SKM-1 (cell line): ENCODE results near the gene SOX10.
"Not testable (repeated sequence)": the region's sequence is repeated elsewhere in the genome, so short reads cannot be mapped to it uniquely, and the experiment has no call there.

Experiments used
- DNase-seq: peaks from one replicate; lab custom pipeline; 2025; ENCODE audit not compliant: unreplicated experiment; lab: John Stamatoyannopoulos, UW

Gene SOX10

GRCh38 chr22:37986371-37986770, 2.0 kb upstream of the SOX10 start:
- DNase-seq = no peak

- no peak for DNase-seq
Measured at GRCh38 chr22:37985751-37986281, 1.5 kb upstream of the SOX10 start.

- no peak for DNase-seq
Measured at GRCh38 chr22:37985050-37985585, 763 bp upstream of the SOX10 start.

GRCh38 chr22:37982938-37983859, 1.2 kb downstream of the SOX10 start:
- no peak for DNase-seq

- no peak for DNase-seq
Measured at GRCh38 chr22:37982151-37982785, 2.1 kb downstream of the SOX10 start.

- no peak for DNase-seq
Measured at GRCh38 chr22:37981282-37982011, 2.9 kb downstream of the SOX10 start.

GRCh38 chr22:37979782-37980181, 4.6 kb downstream of the SOX10 start:
- DNase-seq = no peak

- no peak for DNase-seq
Measured at GRCh38 chr22:37976547-37976946, 7.8 kb downstream of the SOX10 start.

GRCh38 chr22:37976022-37976421, 8.3 kb downstream of the SOX10 start:
- DNase-seq = not testable (repeated sequence)

GRCh38 chr22:37975153-37975552, 9.2 kb downstream of the SOX10 start:
- no peak for DNase-seq

GRCh38 chr22:37973271-37974170, 10.8 kb downstream of the SOX10 start:
- DNase-seq = no peak

GRCh38 chr22:37972527-37972926, 11.8 kb downstream of the SOX10 start:
- DNase-seq = no peak

- no peak for DNase-seq
Measured at GRCh38 chr22:37971475-37972434, 12.6 kb downstream of the SOX10 start.

- DNase-seq = no peak
Measured at GRCh38 chr22:37970864-37971263, 13.5 kb downstream of the SOX10 start.

- DNase-seq = no peak
Measured at GRCh38 chr22:37968452-37969251, 15.7 kb downstream of the SOX10 start.

GRCh38 chr22:37967637-37968451, 16.5 kb downstream of the SOX10 start:
- no peak for DNase-seq

- DNase-seq = no peak
Measured at GRCh38 chr22:37967147-37967546, 17.2 kb downstream of the SOX10 start.
